Activated CD8-positive, alpha-beta T cell treated with anti-CD3 and anti-CD28 coated beads, Interleukin-2, amount 10 ng/mL, durations not matched to agents 7 days and 5 days (primary cell): ENCODE data around the gene P4HB. TPM values are rescaled to one million over a fixed set of nuclear protein-coding genes. Genes with fewer than 3 reads are reported as not detected.

ENCODE experiments used
- ATAC-seq: fragments of 150-1000 bp; cut with Tn5 transposase; one replicate; pipeline ENCODE4 v1.10.0; 2021; ENCODE audit warnings: moderate library complexity
- CTCF ChIA-PET: fragments of 350-600 bp; sonication (Branson Sonifier 250); formaldehyde crosslinking; loops from one replicate; lab custom pipeline; 2021; ENCODE audit warnings: antibody characterized with exemption; lab: Charles Lee
- POLR2A ChIA-PET: fragments of 350-600 bp; sonication (Branson Sonifier 250); formaldehyde crosslinking; loops from one replicate; lab custom pipeline; 2021; ENCODE audit warnings: antibody characterized with exemption; lab: Charles Lee
- DNase-seq: peaks from one replicate; pipeline ENCODE4 v3.0.0-alpha.2; 2020
- H3K27ac Mint-ChIP-seq: one replicate; pipeline ENCODE4 v1.8.0; 2021; ENCODE audit warnings: mild to moderate bottlenecking, mixed read lengths
- H3K27me3 Mint-ChIP-seq: one replicate; pipeline ENCODE4 v1.8.0; 2021; ENCODE audit warnings: low read depth, mixed read lengths
- H3K36me3 Mint-ChIP-seq: one replicate; pipeline ENCODE4 v1.8.0; 2021; ENCODE audit warnings: low read depth, mixed read lengths
- H3K4me1 Mint-ChIP-seq: one replicate; pipeline ENCODE4 v1.8.0; 2021; ENCODE audit warnings: low read depth, mixed read lengths
- H3K4me3 Mint-ChIP-seq: one replicate; pipeline ENCODE4 v1.8.0; 2021; ENCODE audit warnings: mild to moderate bottlenecking, mixed read lengths
- H3K9me3 Mint-ChIP-seq: one replicate; pipeline ENCODE4 v1.8.0; 2022; ENCODE audit warnings: mixed read lengths; ENCODE audit not compliant: insufficient read depth
- total RNA-seq, 2 experiments: library from RNA; stranded (reverse); gene quantifications; one replicate each; pipeline ENCODE4 v1.2.3, GENCODE V29; 2021

Gene P4HB
- total RNA-seq, 2 experiments from 2014 or later, result 474 to 498 TPM

DNA sequence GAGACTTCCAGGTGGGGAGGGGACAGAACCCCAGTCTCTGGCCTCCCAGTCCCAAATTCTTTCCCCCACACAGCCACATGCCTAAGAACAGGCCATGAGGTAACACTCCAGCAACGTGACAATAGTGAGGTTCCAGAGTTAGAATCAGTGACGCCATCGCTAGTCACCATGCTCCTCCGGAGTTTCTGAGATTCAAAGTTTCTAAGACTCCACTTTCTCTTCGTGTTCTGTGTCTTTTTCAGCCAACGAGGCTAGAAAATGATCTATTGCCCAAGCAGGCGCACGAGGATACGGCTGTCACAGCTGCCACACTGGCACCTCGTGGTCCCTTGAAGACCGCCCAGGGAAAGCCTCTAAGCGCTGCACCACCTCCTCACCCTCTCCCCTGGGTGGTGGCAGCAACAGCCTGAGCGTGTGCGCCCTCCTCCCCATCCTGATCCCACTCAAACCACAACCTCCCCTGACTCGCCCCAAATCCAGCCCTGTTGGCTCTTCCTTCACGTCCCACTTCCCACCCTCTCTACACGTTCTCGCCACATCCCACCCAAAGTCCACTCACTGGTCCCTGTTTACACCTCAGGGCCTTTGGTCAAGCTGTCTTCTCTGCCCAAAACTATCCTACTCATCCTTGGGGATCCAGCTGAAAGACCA is 28.3 kb downstream of the P4HB start:
- ATAC-seq, result peak; percentile 50
- Mint-ChIP-seq H3K9me3 (no peaks in the 10 kb centered on the region), H3K27ac (peak overlapping the region; percentile 96), H3K4me3 (peak overlapping the region; percentile 90), H3K36me3 (peaks cover 7% of the 10 kb centered on the region), H3K4me1 (peaks cover 41% of the 10 kb centered on the region), H3K27me3 (no peaks in the 10 kb centered on the region)
- ChIA-PET CTCF (interaction anchor here (0.6 to 1.4 kb wide), 2 partner anchors 23 to 98 kb away, joined by 3 to 4 read pairs; no protein-coding TSS in a partner anchor), POLR2A (no interaction called here)
- DNase-seq, result peak; percentile 76

DNA sequence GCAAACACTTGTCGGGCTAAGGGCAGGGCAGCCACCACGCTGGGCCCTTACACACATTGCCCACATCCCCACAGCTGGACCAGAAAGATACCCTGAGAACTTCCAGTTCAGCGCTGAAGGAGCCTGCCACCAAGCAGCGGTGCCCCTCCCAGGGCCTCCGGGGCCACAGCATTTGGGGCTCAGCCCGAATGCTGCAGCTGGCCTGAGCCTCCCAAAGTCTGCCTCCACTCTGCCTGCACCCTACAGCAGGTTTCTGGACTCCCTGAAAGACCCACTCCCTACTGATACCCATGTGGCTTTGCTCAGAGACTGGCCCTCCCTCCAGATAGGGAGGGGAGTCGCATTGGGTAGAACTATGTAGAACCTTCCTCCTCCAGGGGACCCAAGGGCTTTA is 28.8 kb downstream of the P4HB start:
- Mint-ChIP-seq H3K27ac (peak overlapping the region; percentile 96), H3K9me3 (no peaks in the 10 kb centered on the region), H3K36me3 (peaks cover 7% of the 10 kb centered on the region), H3K4me1 (peaks cover 41% of the 10 kb centered on the region), H3K4me3 (peak overlapping the region; percentile 90), H3K27me3 (no peaks in the 10 kb centered on the region)
- DNase-seq (no peak), ATAC-seq (no peak)
- ChIA-PET CTCF (no interaction called here), POLR2A (interaction anchor here (0.5 kb wide), 1 partner anchor 19 kb away, joined by 3 read pairs; no protein-coding TSS in a partner anchor)

DNA sequence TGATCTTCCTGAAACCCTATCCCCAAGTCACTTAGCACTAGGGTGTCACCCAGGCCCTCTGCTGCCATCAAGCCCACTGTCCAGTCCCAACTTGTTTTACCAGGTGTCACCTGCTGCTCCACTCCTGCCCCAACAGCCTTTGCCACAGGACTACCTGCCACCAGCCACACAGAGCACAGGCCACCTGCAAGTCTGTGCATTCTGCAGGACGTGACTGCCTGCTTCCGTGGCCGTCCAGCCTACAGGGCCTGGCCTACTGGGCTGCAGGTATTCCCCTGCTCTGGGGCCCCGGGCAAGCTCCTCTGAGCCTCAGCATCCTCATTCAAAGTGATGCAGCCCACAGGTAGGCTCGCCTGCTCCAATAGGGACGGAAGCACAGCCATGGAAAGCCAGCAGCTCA is 30.5 kb downstream of the P4HB start:
- Mint-ChIP-seq H3K9me3 (no peaks in the 10 kb centered on the region), H3K36me3 (peaks cover 7% of the 10 kb centered on the region), H3K27ac (no peak overlapping the region), H3K4me3 (no peak overlapping the region), H3K27me3 (no peaks in the 10 kb centered on the region), H3K4me1 (peaks cover 43% of the 10 kb centered on the region)
- POLR2A ChIA-PET, result no interaction called here
- CTCF ChIA-PET, result no interaction called here
- ATAC-seq (no peak), DNase-seq (no peak)

DNA sequence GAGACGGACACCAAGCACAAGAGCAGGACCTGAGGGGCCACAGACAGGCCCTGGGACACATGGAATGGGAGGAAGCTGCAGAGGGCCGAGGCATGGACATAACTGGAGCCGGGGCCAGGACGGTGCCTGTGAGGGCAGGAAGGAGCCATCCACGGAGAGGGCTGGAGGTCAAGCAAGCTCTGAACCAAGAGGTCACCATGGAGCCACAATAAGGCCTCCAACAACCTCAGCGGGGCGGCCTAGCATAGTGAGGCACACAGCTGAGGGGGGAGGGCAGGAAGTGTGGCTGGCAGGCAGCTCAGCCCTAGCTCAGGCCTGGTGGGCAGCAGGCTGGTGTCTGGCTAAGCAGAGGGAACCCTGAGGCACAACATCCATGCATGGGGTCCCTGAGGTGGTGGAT is 31.7 kb downstream of the P4HB start:
- Mint-ChIP-seq H3K4me3 (no peak overlapping the region), H3K36me3 (peaks cover 7% of the 10 kb centered on the region), H3K27me3 (no peaks in the 10 kb centered on the region), H3K27ac (no peak overlapping the region), H3K9me3 (no peaks in the 10 kb centered on the region), H3K4me1 (peaks cover 38% of the 10 kb centered on the region)
- ATAC-seq (no peak), DNase-seq (no peak)
- CTCF ChIA-PET, result no interaction called here
- POLR2A ChIA-PET, result no interaction called here

DNA sequence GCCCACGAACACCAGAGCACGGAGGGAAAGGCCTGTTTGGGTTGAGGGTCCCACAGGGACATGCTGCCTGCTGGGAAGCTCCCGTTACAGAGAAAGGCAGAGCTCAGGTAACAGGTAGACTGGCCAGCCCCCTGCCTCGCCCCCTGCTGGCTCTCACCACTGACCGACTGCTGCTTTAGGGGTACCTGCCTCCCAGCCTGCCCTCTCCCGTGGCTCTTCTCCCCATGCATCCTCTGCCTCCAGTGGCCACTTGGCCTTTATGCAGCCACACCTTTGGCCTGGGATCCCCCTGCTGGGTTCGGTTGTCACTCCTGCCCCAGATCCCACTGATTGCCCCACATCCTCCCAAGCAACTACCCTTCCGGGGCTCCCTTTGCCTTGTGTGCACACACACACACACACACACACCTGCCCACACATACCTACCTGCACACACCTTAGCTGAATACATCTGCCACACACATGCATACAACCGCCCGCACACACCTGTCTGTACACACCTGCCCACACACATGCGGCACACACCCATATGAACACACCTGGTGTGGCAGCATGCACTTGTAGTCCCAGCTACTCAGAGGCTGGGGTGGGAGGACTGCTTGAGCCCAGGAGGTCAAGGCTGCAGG is 34.4 kb downstream of the P4HB start:
- ChIA-PET CTCF (no interaction called here), POLR2A (no interaction called here)
- no peaks in the 10 kb centered on the region for H3K36me3 Mint-ChIP-seq

DNA sequence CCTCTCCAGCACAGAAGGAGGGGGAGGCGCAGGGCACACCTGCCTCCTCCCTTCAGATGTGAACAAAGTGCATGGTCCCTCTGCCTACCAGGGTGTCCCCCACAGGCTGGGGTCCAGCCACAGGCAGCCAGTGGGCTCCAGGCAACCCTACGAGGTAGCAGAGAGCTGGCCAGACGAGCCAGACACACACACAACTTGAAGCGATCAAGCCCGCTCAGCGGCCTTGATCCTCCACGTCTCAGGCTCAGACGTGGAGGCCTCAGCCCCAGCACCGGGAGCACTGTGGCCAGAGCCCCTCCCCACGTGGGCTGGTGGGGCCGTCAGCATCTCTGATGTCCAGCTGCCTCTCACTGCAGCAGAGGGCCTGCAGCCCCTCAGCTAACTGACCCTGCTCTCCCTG is 35.7 kb downstream of the P4HB start:
- ATAC-seq, result no peak
- ChIA-PET CTCF (interaction anchor here (0.6 kb wide), 1 partner anchor 32 kb away, joined by 3 read pairs; no protein-coding TSS in a partner anchor), POLR2A (interaction anchor here (0.9 kb wide), 1 partner anchor 17 kb away, joined by 3 read pairs; no protein-coding TSS in a partner anchor)
- H3K4me1 Mint-ChIP-seq, result peaks cover 22% of the 10 kb centered on the region
- no peak overlapping the region for H3K27ac Mint-ChIP-seq
- H3K4me3 Mint-ChIP-seq, result no peak overlapping the region
- DNase-seq, result no peak
- no peaks in the 10 kb centered on the region for H3K27me3 Mint-ChIP-seq
- no peaks in the 10 kb centered on the region for H3K36me3 Mint-ChIP-seq
- H3K9me3 Mint-ChIP-seq, result no peaks in the 10 kb centered on the region

More for the DNA sequence above, 34.4 kb downstream of the P4HB start:
- H3K27ac Mint-ChIP-seq, result peak overlapping the region; percentile 2
- no peaks in the 10 kb centered on the region for H3K27me3 Mint-ChIP-seq
- H3K9me3 Mint-ChIP-seq, result no peaks in the 10 kb centered on the region
- peaks cover 31% of the 10 kb centered on the region for H3K4me1 Mint-ChIP-seq
- ATAC-seq (no peak), DNase-seq (no peak)
- no peak overlapping the region for H3K4me3 Mint-ChIP-seq

DNA sequence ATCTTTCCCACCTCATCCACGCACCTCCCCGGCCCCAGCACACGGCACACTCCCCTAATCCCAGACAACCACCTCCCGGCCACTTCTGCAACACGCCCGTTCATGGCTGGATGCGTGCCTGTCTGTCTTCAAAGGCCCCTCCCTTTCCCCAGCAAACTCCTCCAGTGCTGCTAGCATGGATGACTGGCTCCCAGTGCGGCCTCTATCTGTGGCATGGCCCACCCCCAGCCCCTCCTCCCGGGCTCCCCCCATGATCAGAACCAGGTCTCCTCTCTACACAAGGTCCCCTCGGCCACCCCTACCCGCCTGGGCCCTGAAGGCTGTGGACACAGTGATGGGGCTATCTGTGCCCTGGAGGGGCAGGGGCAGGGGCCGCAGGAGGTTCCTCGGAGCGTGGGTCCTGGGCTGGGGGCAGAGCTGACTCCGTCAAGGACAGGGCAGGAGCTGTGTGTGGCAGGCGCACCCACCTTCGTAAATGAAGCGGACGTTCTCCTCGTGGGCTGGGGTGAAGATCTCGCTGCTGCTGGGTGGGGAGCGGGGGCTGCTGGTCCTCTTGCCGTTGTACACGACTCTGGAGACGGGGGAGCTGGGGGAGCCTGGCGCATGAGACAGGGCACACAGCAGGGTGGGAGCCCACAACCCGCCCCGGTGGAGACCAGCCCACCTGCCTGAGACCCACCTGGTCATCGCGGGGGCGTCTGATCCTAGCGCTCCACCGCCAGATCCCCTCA is 36.4 kb downstream of the P4HB start:
- H3K36me3 Mint-ChIP-seq, result no peaks in the 10 kb centered on the region
- ATAC-seq, result no peak
- peak overlapping the region; percentile 46 for H3K27ac Mint-ChIP-seq
- DNase-seq, result no peak
- no peaks in the 10 kb centered on the region for H3K27me3 Mint-ChIP-seq
- ChIA-PET POLR2A (no interaction called here), CTCF (no interaction called here)
- no peak overlapping the region for H3K4me3 Mint-ChIP-seq
- H3K9me3 Mint-ChIP-seq, result no peaks in the 10 kb centered on the region
- peaks cover 22% of the 10 kb centered on the region for H3K4me1 Mint-ChIP-seq

DNA sequence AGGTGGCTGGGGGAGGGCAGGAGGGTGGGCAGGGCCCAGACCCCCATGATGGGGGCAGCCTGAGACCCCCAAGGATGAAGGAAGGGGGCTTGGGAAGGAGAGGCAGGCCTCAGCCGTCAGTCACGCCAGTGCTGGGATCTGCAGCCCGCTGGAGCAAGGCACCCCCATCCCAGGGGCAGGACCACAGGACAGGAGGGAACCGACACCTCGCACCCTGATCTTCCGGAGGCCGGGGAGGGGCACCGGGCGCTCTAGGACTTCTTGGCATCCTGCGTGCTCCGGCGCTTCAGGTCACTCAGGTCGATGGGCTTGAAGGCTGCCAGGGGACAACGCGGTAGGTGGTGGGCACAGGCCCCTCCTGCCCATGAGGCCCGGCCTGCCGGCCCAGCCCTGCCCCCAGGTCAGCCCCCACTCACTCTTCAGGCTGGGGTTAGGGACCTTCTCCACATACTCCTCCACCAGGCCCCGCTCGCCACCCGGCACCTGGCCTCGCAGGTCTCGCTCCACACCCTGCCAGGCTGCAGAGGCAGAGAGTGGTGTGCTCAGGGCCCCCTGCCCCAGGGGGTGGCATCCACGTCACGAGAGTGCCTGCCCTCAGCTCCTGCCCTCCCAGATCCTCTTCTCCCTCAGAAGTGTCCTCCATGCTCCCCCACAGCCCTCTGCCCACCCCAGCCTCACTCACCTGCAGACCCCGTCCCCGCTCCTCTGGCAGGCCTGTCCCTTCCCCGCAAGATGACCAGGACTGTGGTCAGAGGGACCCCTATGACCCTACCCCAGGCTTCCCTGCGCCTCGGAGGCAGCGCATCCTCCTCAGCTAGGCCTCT is 37.1 kb downstream of the P4HB start:
- H3K9me3 Mint-ChIP-seq, result no peaks in the 10 kb centered on the region
- POLR2A ChIA-PET, result no interaction called here
- no peak overlapping the region for H3K4me3 Mint-ChIP-seq
- ATAC-seq (no peak), DNase-seq (no peak)
- CTCF ChIA-PET, result no interaction called here
- H3K27ac Mint-ChIP-seq, result no peak overlapping the region
- peaks cover 2% of the 10 kb centered on the region for H3K27me3 Mint-ChIP-seq
- H3K4me1 Mint-ChIP-seq, result peaks cover 15% of the 10 kb centered on the region
- no peaks in the 10 kb centered on the region for H3K36me3 Mint-ChIP-seq

DNA sequence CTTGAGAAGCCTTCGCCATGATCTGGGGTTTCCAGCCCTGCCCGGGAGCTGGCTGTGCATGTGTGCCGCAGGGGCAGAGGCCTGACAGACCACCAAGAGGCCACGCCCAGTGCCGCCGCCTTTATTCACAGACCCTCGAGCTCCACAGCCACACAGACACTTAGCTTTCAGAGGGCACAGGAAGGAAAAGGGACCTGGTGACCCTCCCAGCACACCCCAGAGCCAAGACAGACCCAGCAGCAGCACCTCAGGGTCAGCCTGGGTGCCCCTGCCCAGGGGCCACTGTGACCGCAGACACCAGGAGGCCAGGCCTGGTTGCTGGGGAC is 38.1 kb downstream of the P4HB start:
- Mint-ChIP-seq H3K9me3 (no peaks in the 10 kb centered on the region), H3K27me3 (peaks cover 2% of the 10 kb centered on the region), H3K4me1 (peaks cover 12% of the 10 kb centered on the region), H3K36me3 (no peaks in the 10 kb centered on the region), H3K27ac (peak overlapping the region; percentile 69), H3K4me3 (no peak overlapping the region)
- ChIA-PET CTCF (no interaction called here), POLR2A (no interaction called here)
- no peak for ATAC-seq
- DNase-seq, result no peak

DNA sequence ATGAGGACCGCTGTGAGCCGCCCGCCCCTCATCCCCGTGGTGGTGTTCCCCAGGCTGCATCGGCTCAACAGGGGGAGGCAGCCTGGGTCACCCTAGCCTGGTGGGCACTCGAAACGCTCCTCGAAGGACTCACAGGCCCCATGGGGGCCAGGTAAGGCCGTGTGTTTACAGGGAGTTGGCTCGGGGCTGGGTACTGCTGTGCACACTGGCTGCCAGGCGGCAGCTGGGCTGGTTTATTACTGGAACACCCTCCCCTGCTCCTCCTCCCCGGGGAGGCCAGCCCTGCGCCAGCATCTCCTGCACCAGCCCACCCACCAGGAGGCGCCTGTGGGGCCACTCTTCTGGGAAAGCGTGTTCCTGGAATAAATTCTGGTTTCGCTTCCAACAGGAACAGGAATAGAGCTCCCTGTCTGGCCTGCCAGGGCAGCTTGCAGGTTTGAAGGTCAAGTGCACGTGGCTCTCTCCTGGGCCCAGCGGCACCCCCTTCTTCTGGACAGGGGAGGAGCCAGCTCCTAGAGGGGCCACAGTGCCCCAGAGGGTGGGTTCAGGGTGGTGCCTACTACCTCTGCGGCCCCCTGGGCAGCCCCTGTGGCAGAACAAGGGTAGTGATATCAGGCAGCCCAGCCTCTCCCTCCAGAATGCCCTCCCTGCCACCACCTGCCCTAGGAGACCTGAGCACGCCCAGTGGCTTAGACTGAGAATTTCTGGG is 38.6 kb downstream of the P4HB start:
- DNase-seq, result peak; percentile 52
- no peaks in the 10 kb centered on the region for H3K9me3 Mint-ChIP-seq
- no peaks in the 10 kb centered on the region for H3K36me3 Mint-ChIP-seq
- H3K27ac Mint-ChIP-seq, result peak overlapping the region; percentile 69
- H3K4me3 Mint-ChIP-seq, result no peak overlapping the region
- ATAC-seq, result peak; percentile 66
- H3K4me1 Mint-ChIP-seq, result peaks cover 12% of the 10 kb centered on the region
- H3K27me3 Mint-ChIP-seq, result peaks cover 2% of the 10 kb centered on the region
- POLR2A ChIA-PET, result no interaction called here
- CTCF ChIA-PET, result no interaction called here

DNA sequence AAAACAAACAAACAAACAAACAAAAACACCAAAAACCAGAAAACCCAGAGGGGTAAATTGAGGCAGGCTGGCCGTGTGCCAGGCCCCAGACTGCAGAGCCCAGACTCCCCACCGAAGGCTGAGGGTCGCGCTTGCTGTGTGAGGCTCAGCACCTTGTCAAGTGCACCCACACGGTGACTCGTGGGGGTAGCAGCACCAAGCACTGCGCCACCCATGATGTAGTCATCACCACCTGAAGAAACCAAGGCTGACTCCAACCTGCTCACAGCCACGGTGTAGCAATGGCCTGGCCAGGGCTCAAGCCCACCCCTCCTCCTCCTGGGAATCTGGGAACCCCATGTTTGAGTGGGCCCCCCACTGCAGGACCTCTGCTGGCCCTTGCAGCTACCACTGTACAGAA is 39.2 kb downstream of the P4HB start:
- Mint-ChIP-seq H3K4me3 (no peak overlapping the region), H3K9me3 (no peaks in the 10 kb centered on the region), H3K27me3 (peaks cover 4% of the 10 kb centered on the region), H3K36me3 (no peaks in the 10 kb centered on the region), H3K4me1 (peaks cover 10% of the 10 kb centered on the region), H3K27ac (no peak overlapping the region)
- POLR2A ChIA-PET, result no interaction called here
- no peak for ATAC-seq
- CTCF ChIA-PET, result no interaction called here
- DNase-seq, result no peak
